GM12878 (cell line): Measurements from ENCODE around the gene RSRC1. TPM values are rescaled to one million over a fixed set of nuclear protein-coding genes. Genes with fewer than 3 reads are reported as not detected.
A peak's percentile ranks its signal among the peaks of the same experiment; 100 is the strongest.

Experiments
- ASH2L ChIP-seq: fragments of 300-600, 200-600 bp; sonication (generic); IDR thresholded peaks from 2 replicates; pipeline ENCODE4 v1.6.1; 2017; ENCODE audit warnings: low read depth, mild to moderate bottlenecking, borderline replicate concordance
- BCL11A ChIP-seq: IDR thresholded peaks from 2 replicates; pipeline ENCODE4 v1.6.1; 2011; ENCODE audit warnings: low read depth, low read length
- CBFB ChIP-seq: IDR thresholded peaks from 2 replicates; pipeline ENCODE4 v1.6.1; 2016; ENCODE audit warnings: antibody characterized with exemption, low read depth
- CREB1 ChIP-seq: IDR thresholded peaks from 2 replicates; pipeline ENCODE4 v1.6.1; 2012; ENCODE audit warnings: low read depth, mild to moderate bottlenecking, inconsistent platforms
- CREM ChIP-seq: IDR thresholded peaks from 2 replicates; pipeline ENCODE4 v1.6.1; 2014; ENCODE audit warnings: antibody characterized with exemption, low read depth
- EZH2 ChIP-seq: IDR thresholded peaks from 2 replicates; pipeline ENCODE4 v1.6.1; 2012; ENCODE audit warnings: low read depth, mild to moderate bottlenecking, control low read depth, inconsistent platforms, low read length, borderline replicate concordance; ENCODE audit not compliant: control insufficient read depth
- HCFC1 ChIP-seq: fragments of 150-350 bp; IDR thresholded peaks from 2 replicates; pipeline ENCODE4 v1.6.1; 2014; ENCODE audit warnings: low read length
- IKZF1 ChIP-seq: fragments of 450-650 bp; conservative IDR thresholded peaks from 2 replicates; pipeline ENCODE4 v1.6.1; 2017; ENCODE audit warnings: antibody characterized with exemption, mild to moderate bottlenecking
- MEF2A ChIP-seq: IDR thresholded peaks from 2 replicates; pipeline ENCODE4 v1.6.1; 2011; ENCODE audit warnings: low read depth, mild to moderate bottlenecking, low read length, moderate library complexity; ENCODE audit not compliant: insufficient read depth
- MEF2B ChIP-seq: fragments of 450-650 bp; IDR thresholded peaks from 2 replicates; pipeline ENCODE4 v1.6.1; 2018; ENCODE audit warnings: mild to moderate bottlenecking, moderate library complexity; ENCODE audit not compliant: partially characterized antibody, poor library complexity, severe bottlenecking
- RFX5 ChIP-seq: IDR thresholded peaks from 2 replicates; pipeline ENCODE4 v1.6.1; 2011; ENCODE audit warnings: low read depth, low read length, improper control_type of control experiment
- SP1 ChIP-seq: IDR thresholded peaks from one replicate; pipeline ENCODE4 v1.6.1; 2011; ENCODE audit warnings: low read depth, low read length
- SPI1 ChIP-seq: IDR thresholded peaks from 2 replicates; pipeline ENCODE4 v1.6.1; 2011; ENCODE audit warnings: low read depth, mild to moderate bottlenecking, low read length, moderate library complexity, borderline replicate concordance; ENCODE audit not compliant: insufficient read depth
- SUZ12 ChIP-seq: fragments of 200-600 bp; sonication (generic); IDR thresholded peaks from one replicate; pipeline ENCODE4 v1.6.1; 2018; ENCODE audit warnings: antibody characterized with exemption, mild to moderate bottlenecking; ENCODE audit not compliant: unreplicated experiment
- TCF12 ChIP-seq: IDR thresholded peaks from 2 replicates; pipeline ENCODE4 v1.6.1; 2011; ENCODE audit warnings: low read depth, mild to moderate bottlenecking, low read length
- ZBED1 ChIP-seq: IDR thresholded peaks from 2 replicates; pipeline ENCODE4 v1.6.1; 2016; ENCODE audit warnings: borderline replicate concordance
- ZNF217 ChIP-seq: fragments of 450-650 bp; IDR thresholded peaks from 2 replicates; pipeline ENCODE4 v1.6.1; 2017; ENCODE audit warnings: antibody characterized with exemption, mild to moderate bottlenecking
- polyA plus RNA-seq, 11 experiments: library from polyadenylated mRNA; depleted of rRNA in 4 of 11; unstranded in 6 of 11; stranded (reverse) in 5 of 11; fragments of >200 nt; fragmentation: Nextera tagmentation in 4 of 11; fragmentation: Illumina TruSeq in 1 of 11; extraction: Ambion mirVana in 4 of 11; extraction: Trizol in 1 of 11; gene quantifications; 1 replicate in 1 of 11; 2 replicates in 10 of 11; pipeline versions ENCODE4 v1.2.1 to v1.2.3, GENCODE V29; 2011 to 2016; ENCODE audit warnings: inconsistent platforms in 2 of 11, missing spikeins in 2 of 11, low read depth in 1 of 11
- total RNA-seq, 4 experiments: library from RNA; depleted of rRNA in 3 of 4; stranded (reverse); fragments of >200 nt in 3 of 4; fragmentation: Illumina TruSeq in 1 of 4; extraction: Trizol in 1 of 4; gene quantifications; 2 replicates each; pipeline versions ENCODE4 v1.2.1 to v1.2.3, GENCODE V29; 2013 to 2021
- TF ChIP-seq, protein P1 (sequence below): fragments of 450-650 bp; IDR thresholded peaks from 2 replicates; pipeline ENCODE4 v1.6.1; 2017; ENCODE audit warnings: mild to moderate bottlenecking, low read depth, inconsistent platforms; ENCODE audit not compliant: poor library complexity, severe bottlenecking
- TF ChIP-seq, protein P2 (sequence below): IDR thresholded peaks from 2 replicates; pipeline ENCODE4 v1.6.1; 2012; ENCODE audit warnings: low read depth, low read length, improper control_type of control experiment
- TF ChIP-seq, protein P3 (sequence below): IDR thresholded peaks from 2 replicates; pipeline ENCODE4 v1.6.1; 2011; ENCODE audit warnings: borderline replicate concordance, low read depth, mild to moderate bottlenecking, moderate library complexity, mixed read lengths, low read length; ENCODE audit not compliant: insufficient read depth; ENCODE audit errors: extremely low read length
- TF ChIP-seq, protein P4 (sequence below): fragments of 450-650 bp; IDR thresholded peaks from 2 replicates; pipeline ENCODE4 v1.6.1; 2016; ENCODE audit warnings: mild to moderate bottlenecking

Gene RSRC1
- total and polyA plus RNA-seq, 10 of the 15 experiments (the other 5 are each of a cell fraction or from before 2014, with no cell fraction given) = 16.4 to 85.9 (median 42.0) TPM

DNA sequence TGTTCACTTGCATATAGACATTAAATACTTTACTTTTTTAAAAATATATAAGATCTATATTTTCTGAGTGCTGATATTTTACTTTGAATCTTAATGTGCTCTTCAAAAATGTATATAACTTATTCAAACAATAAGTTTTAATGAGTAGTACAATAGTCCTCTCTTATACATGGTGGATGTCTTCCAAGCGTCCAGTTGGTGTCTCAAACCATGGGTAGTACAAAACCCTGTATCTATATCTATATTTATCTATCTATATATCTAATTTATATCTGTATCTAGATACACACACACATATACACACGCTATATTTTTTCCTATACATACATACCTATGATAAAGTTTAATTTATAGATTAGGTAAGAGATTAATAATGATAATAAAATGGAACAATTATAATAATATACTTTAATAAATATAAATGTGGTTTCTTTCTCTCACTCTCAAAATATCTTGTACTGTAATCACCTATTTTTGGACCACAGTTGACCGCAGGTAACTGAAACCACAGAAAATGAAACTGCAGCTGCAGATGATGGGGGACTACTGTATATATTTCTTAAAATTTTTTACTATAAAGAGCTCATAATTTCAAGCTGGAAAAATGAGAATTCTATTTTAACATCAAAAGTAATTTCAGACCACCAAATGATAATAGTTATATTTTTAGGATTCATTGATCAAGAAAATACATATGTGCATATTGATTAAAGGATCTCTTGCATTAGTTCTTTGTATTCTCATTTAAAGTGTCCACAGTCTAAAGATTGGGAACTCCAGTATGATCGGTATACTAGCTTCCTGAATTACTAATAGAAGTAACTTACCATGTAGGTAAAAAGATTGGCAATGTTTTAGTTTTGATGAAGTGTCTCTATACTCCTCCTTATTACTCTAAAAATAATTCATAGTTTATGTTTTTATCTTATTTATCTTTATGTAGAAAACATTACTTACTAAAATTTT is 246.0 kb downstream of the RSRC1 start (continued):
- TF ChIP-seq MEF2B = peak; percentile 97
- peak; percentile 82; the same call in 1 of the 2 replicates for TF ChIP-seq TCF12
- no peak for TF ChIP-seq SP1
- TF ChIP-seq ASH2L = no peak
- TF ChIP-seq, protein P1, sequence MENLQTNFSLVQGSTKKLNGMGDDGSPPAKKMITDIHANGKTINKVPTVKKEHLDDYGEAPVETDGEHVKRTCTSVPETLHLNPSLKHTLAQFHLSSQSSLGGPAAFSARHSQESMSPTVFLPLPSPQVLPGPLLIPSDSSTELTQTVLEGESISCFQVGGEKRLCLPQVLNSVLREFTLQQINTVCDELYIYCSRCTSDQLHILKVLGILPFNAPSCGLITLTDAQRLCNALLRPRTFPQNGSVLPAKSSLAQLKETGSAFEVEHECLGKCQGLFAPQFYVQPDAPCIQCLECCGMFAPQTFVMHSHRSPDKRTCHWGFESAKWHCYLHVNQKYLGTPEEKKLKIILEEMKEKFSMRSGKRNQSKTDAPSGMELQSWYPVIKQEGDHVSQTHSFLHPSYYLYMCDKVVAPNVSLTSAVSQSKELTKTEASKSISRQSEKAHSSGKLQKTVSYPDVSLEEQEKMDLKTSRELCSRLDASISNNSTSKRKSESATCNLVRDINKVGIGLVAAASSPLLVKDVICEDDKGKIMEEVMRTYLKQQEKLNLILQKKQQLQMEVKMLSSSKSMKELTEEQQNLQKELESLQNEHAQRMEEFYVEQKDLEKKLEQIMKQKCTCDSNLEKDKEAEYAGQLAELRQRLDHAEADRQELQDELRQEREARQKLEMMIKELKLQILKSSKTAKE = peak; percentile 57
- TF ChIP-seq, protein P2, sequence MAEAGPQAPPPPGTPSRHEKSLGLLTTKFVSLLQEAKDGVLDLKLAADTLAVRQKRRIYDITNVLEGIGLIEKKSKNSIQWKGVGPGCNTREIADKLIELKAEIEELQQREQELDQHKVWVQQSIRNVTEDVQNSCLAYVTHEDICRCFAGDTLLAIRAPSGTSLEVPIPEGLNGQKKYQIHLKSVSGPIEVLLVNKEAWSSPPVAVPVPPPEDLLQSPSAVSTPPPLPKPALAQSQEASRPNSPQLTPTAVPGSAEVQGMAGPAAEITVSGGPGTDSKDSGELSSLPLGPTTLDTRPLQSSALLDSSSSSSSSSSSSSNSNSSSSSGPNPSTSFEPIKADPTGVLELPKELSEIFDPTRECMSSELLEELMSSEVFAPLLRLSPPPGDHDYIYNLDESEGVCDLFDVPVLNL = no peak
- no peak for TF ChIP-seq RFX5
- TF ChIP-seq ZBED1 = 0 out of 2 replicates have a peak, but pooled peaks have one; percentile 40
- peak; percentile 58; the same call in 1 of the 2 replicates for TF ChIP-seq CREM
- peak; percentile 100 for TF ChIP-seq MEF2A
- no peak for TF ChIP-seq IKZF1
- TF ChIP-seq, protein P3, sequence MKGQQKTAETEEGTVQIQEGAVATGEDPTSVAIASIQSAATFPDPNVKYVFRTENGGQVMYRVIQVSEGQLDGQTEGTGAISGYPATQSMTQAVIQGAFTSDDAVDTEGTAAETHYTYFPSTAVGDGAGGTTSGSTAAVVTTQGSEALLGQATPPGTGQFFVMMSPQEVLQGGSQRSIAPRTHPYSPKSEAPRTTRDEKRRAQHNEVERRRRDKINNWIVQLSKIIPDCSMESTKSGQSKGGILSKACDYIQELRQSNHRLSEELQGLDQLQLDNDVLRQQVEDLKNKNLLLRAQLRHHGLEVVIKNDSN = no peak
- TF ChIP-seq, protein P4, sequence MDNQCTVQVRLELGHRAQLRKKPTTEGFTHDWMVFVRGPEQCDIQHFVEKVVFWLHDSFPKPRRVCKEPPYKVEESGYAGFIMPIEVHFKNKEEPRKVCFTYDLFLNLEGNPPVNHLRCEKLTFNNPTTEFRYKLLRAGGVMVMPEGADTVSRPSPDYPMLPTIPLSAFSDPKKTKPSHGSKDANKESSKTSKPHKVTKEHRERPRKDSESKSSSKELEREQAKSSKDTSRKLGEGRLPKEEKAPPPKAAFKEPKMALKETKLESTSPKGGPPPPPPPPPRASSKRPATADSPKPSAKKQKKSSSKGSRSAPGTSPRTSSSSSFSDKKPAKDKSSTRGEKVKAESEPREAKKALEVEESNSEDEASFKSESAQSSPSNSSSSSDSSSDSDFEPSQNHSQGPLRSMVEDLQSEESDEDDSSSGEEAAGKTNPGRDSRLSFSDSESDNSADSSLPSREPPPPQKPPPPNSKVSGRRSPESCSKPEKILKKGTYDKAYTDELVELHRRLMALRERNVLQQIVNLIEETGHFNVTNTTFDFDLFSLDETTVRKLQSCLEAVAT = peak; percentile 82
- TF ChIP-seq SUZ12 = no peak
- peak; percentile 78 for TF ChIP-seq BCL11A
- peak; percentile 48; the same call in 1 of the 2 replicates for TF ChIP-seq CREB1
- peak; percentile 93 for TF ChIP-seq CBFB
- TF ChIP-seq HCFC1 = no peak
- TF ChIP-seq SPI1 = no peak
- 0 out of 2 replicates have a peak, but pooled peaks have one; percentile 57 for TF ChIP-seq EZH2
- 0 out of 2 replicates have a peak, but pooled peaks have one; percentile 33 for TF ChIP-seq ZNF217
